Endodermal cell (in vitro differentiated cells): Measurements from ENCODE around the gene GCNT4. TPM values are rescaled to one million over a fixed set of nuclear protein-coding genes. Genes with fewer than 3 reads are reported as not detected.

Experiments
- DNase-seq: peaks from one replicate; pipeline ENCODE4 v3.0.0-alpha.2; 2017
- H3K27ac ChIP-seq: 2 replicates; pipeline ENCODE4 v1.5.1; 2013; ENCODE audit warnings: mild to moderate bottlenecking, low read depth, low read length, moderate library complexity
- H3K27me3 ChIP-seq: 2 replicates; pipeline ENCODE4 v1.6.1; 2013; ENCODE audit warnings: mild to moderate bottlenecking, low read length, moderate library complexity; ENCODE audit not compliant: insufficient read depth, control insufficient read depth, poor library complexity, severe bottlenecking
- H3K36me3 ChIP-seq: 2 replicates; pipeline ENCODE4 v1.7.0; 2013; ENCODE audit warnings: mild to moderate bottlenecking, low read length, moderate library complexity; ENCODE audit not compliant: control insufficient read depth, insufficient read depth
- H3K4me1 ChIP-seq: one replicate; pipeline ENCODE4 v1.7.0; 2013; ENCODE audit warnings: low read length; ENCODE audit not compliant: control insufficient read depth, insufficient read depth
- H3K4me3 ChIP-seq: 2 replicates; pipeline ENCODE4 v1.5.1; 2013; ENCODE audit warnings: mild to moderate bottlenecking, low read length, moderate library complexity
- H3K9ac ChIP-seq: 2 replicates; pipeline ENCODE4 v1.6.1; 2013; ENCODE audit warnings: mild to moderate bottlenecking, low read length, moderate library complexity; ENCODE audit not compliant: poor library complexity, severe bottlenecking; ENCODE audit errors: extremely low read depth
- H3K9me3 ChIP-seq: 2 replicates; pipeline ENCODE4 v1.6.1; 2013; ENCODE audit warnings: mild to moderate bottlenecking, low read length, moderate library complexity; ENCODE audit not compliant: control insufficient read depth
- H3K27ac Mint-ChIP-seq: 2 replicates; pipeline ENCODE4 v1.8.0; 2020; ENCODE audit warnings: mixed read lengths
- H3K27me3 Mint-ChIP-seq: 2 replicates; pipeline ENCODE4 v1.8.0; 2021; ENCODE audit warnings: mild to moderate bottlenecking, mixed read lengths; ENCODE audit not compliant: insufficient read depth
- H3K36me3 Mint-ChIP-seq: 2 replicates; pipeline ENCODE4 v1.8.0; 2020; ENCODE audit warnings: low read depth, mixed read lengths
- H3K4me1 Mint-ChIP-seq: 2 replicates; pipeline ENCODE4 v1.8.0; 2020; ENCODE audit warnings: mixed read lengths
- H3K4me3 Mint-ChIP-seq: 2 replicates; pipeline ENCODE4 v1.8.0; 2020; ENCODE audit warnings: mild to moderate bottlenecking, moderate library complexity, mixed read lengths
- H3K9me3 Mint-ChIP-seq: 2 replicates; pipeline ENCODE4 v1.8.0; 2020; ENCODE audit warnings: mild to moderate bottlenecking, mixed read lengths
- WGBS, 2 experiments: methylation state at CpG; one replicate each; pipeline versions ENCODE4 v1.1.5 to v1.1.7; 2013; ENCODE audit warnings: missing lambda C conversion rate in 2 of 2, mixed read lengths in 1 of 2; ENCODE audit not compliant: insufficient coverage in 1 of 2, insufficient read length in 1 of 2; 5-methylcytosine and 5-hydroxymethylcytosine counted together
- total RNA-seq, 2 donors: library from RNA; stranded (reverse); fragmentation: NEBNext Ultra II Directional in 1 of 2; extraction: Animal tissue kit (Norgen Biotek cat#: 25700) in 1 of 2; gene quantifications; 2 replicates in 1 of 2; 3 replicates in 1 of 2; pipeline ENCODE4 v1.2.1, GENCODE V29; 2021
- TF ChIP-seq, protein P1 (sequence below): fragments of 200-600 bp; sonication (generic); conservative IDR thresholded peaks from 2 replicates; pipeline ENCODE4 v1.5.0; 2021; ENCODE audit warnings: antibody characterized with exemption, mild to moderate bottlenecking

Gene GCNT4
- total RNA-seq, 2 donors from 2014 or later = 2.5 to 4.2 TPM

DNA sequence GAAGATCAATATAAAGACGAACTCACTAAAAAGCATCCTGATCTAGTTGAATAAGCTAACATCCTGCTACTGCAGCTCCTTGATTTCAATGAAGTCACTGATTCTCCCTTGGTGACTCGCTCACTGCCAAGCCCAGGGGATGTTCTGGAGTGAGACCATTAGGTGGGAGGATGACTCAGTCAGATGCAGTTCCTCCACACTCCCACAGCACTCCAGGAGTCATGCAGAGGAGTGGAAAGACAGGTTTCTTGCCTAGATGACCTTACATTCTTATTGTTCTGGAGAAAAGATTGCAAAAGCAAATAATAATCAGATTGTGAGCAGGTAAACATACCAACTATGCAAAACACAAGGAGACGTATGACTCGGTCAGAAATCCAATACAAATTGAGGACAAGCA is 15.3 kb downstream of the GCNT4 start:
- 92 to 100% methylated on average over 1 to 4 of the region's 4 CpGs for WGBS, 2 experiments
- Histone ChIP-seq H3K27ac (no peak overlapping the region), H3K4me3 (no peak overlapping the region), H3K9ac (no peak overlapping the region), H3K27me3 (no peaks in the 10 kb centered on the region), H3K9me3 (no peaks in the 10 kb centered on the region), H3K36me3 (peaks cover 7% of the 10 kb centered on the region), H3K4me1 (no peaks in the 10 kb centered on the region)
- peak; percentile 73 for DNase-seq
- no peak overlapping the region for H3K4me3 Mint-ChIP-seq
- no peaks in the 10 kb centered on the region for H3K36me3 Mint-ChIP-seq
- H3K27me3 Mint-ChIP-seq = no peaks in the 10 kb centered on the region
- H3K27ac Mint-ChIP-seq = no peak overlapping the region
- no peaks in the 10 kb centered on the region for H3K9me3 Mint-ChIP-seq
- TF ChIP-seq, protein P1, sequence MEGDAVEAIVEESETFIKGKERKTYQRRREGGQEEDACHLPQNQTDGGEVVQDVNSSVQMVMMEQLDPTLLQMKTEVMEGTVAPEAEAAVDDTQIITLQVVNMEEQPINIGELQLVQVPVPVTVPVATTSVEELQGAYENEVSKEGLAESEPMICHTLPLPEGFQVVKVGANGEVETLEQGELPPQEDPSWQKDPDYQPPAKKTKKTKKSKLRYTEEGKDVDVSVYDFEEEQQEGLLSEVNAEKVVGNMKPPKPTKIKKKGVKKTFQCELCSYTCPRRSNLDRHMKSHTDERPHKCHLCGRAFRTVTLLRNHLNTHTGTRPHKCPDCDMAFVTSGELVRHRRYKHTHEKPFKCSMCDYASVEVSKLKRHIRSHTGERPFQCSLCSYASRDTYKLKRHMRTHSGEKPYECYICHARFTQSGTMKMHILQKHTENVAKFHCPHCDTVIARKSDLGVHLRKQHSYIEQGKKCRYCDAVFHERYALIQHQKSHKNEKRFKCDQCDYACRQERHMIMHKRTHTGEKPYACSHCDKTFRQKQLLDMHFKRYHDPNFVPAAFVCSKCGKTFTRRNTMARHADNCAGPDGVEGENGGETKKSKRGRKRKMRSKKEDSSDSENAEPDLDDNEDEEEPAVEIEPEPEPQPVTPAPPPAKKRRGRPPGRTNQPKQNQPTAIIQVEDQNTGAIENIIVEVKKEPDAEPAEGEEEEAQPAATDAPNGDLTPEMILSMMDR = no peak
- no peaks in the 10 kb centered on the region for H3K4me1 Mint-ChIP-seq

DNA sequence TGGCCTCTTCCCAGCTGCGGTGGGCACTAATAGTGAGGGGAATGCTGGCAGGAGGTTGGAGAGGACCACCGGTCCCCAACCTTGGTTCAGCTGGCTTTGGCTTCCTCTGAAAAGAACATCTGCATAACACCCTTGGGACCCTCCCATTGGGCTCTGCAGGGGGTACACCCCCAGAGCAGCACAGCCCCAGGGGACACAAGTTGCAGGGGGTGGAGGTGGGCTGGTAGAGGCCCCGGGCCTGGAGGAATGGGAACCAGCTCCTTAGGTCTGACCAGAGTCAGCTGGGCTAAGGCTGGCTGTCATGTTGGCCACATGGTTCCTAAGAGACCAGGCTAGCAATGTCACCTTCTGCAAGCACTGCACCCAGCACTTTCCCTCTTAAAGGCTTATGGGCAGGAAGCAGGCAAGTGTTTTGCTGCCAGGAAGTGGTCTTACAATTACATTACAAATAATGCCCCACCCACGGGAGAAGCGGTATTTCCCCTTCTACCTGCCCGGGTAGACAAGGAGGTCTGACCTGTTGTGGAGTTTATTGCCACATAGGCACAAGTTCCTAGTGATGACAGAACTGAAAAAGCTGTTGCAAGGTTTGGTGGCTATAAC is 18.1 kb downstream of the GCNT4 start:
- no peak for DNase-seq
- no peak overlapping the region for H3K4me3 ChIP-seq
- 92 to 95% methylated on average over 5 to 6 of the region's 6 CpGs for WGBS, 2 experiments
- H3K27ac ChIP-seq = no peak overlapping the region
- Mint-ChIP-seq H3K36me3 (no peaks in the 10 kb centered on the region), H3K27ac (no peak overlapping the region), H3K4me3 (no peak overlapping the region), H3K4me1 (no peaks in the 10 kb centered on the region), H3K27me3 (no peaks in the 10 kb centered on the region), H3K9me3 (no peaks in the 10 kb centered on the region)
- H3K9ac ChIP-seq = no peak overlapping the region
- H3K4me1 ChIP-seq = no peaks in the 10 kb centered on the region
- H3K9me3 ChIP-seq = no peaks in the 10 kb centered on the region
- no peaks in the 10 kb centered on the region for H3K27me3 ChIP-seq
- TF ChIP-seq, protein P1 = no peak
- H3K36me3 ChIP-seq = peaks cover 7% of the 10 kb centered on the region

DNA sequence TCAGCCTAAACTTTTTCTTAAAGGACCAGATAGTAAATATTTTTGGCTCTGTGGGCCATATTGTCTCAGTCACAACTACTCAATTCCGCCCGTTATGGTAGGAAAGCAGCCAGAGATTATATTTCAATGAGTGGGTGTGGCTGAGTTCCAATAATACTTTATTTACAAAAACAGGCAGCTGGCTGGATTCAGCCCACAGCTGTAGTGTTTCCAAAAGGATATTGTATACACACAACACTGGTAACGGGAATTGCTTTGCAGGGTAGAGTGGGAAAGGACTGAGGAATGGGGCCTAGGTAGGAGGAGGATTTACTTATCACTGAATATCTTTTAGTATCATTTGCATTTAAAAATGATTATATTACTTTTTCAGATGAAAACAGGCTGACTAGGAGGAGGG is 21.0 kb downstream of the GCNT4 start:
- peaks cover 5% of the 10 kb centered on the region for H3K36me3 ChIP-seq
- H3K27me3 Mint-ChIP-seq = no peaks in the 10 kb centered on the region

More for the DNA sequence above, 21.0 kb downstream of the GCNT4 start:
- DNase-seq = no peak
- Mint-ChIP-seq H3K4me1 (no peaks in the 10 kb centered on the region), H3K4me3 (no peak overlapping the region), H3K27ac (no peak overlapping the region), H3K36me3 (no peaks in the 10 kb centered on the region), H3K9me3 (no peaks in the 10 kb centered on the region)
- TF ChIP-seq, protein P1 = no peak
- Histone ChIP-seq H3K9ac (no peak overlapping the region), H3K4me1 (no peaks in the 10 kb centered on the region), H3K27ac (no peak overlapping the region), H3K27me3 (no peaks in the 10 kb centered on the region), H3K4me3 (no peak overlapping the region), H3K9me3 (no peaks in the 10 kb centered on the region)
- WGBS, 2 experiments = 69% methylated on average over 3 of the region's 3 CpGs; no CpG with 5 or more reads in 1 of the 2 experiments
